BE2C (cell line): Measurements from ENCODE around the gene GFOD1.

Experiments
- DNase-seq: peaks from one replicate; pipeline ENCODE4 v3.0.0-alpha.2; 2020
- H3K27me3 ChIP-seq: fragments of 250-450 bp; sonication (Bioruptor Pico); 2 replicates; pipeline ENCODE4 v1.5.1; 2020; ENCODE audit warnings: mild to moderate bottlenecking
- H3K36me3 ChIP-seq: fragments of 250-450 bp; sonication (Bioruptor Pico); 2 replicates; pipeline ENCODE4 v1.5.1; 2020; ENCODE audit warnings: mild to moderate bottlenecking
- H3K4me1 ChIP-seq: fragments of 250-450 bp; sonication (Bioruptor Pico); 2 replicates; pipeline ENCODE4 v1.5.1; 2020
- H3K4me3 ChIP-seq: 2 replicates; pipeline ENCODE4 v1.5.1; 2011; ENCODE audit warnings: low read depth, low read length
- H3K9me3 ChIP-seq: fragments of 250-450 bp; sonication (Bioruptor Pico); 2 replicates; pipeline ENCODE4 v1.5.1; 2020
- TF ChIP-seq, protein P1 (sequence below): IDR thresholded peaks from 2 replicates; pipeline ENCODE4 v1.5.1; 2012; ENCODE audit warnings: mild to moderate bottlenecking, low read depth, low read length

GFOD1 gene

DNA sequence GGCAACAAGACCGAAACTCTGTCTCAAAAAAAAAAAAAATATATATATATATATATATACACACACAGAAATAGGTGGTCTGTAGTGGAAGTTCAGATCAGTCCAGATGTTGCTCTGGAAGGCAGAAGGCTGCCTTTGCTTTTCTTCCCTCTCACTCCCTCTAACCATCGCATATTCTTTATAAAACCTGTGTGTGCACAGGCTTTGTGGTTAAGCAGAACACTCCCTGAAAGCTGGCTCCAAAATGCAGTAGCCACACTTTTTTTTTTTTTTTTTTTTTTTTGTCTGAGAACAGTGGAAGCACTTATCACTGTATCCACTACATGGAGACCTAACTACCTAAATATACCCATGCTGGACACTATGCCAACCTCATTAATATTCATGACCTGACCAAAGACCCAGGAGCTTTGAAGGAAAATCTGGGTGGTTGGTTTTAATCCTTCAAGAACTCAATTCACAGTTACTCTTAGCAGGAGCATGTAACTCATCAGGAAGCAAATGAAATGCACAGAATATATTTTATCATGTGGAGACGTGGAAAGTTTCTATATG is 20.0 kb upstream of the GFOD1 start:
- no peak overlapping the region for H3K4me3 ChIP-seq
- no peak for DNase-seq
- no peaks in the 10 kb centered on the region for H3K27me3 ChIP-seq
- no peaks in the 10 kb centered on the region for H3K36me3 ChIP-seq
- TF ChIP-seq, protein P1, sequence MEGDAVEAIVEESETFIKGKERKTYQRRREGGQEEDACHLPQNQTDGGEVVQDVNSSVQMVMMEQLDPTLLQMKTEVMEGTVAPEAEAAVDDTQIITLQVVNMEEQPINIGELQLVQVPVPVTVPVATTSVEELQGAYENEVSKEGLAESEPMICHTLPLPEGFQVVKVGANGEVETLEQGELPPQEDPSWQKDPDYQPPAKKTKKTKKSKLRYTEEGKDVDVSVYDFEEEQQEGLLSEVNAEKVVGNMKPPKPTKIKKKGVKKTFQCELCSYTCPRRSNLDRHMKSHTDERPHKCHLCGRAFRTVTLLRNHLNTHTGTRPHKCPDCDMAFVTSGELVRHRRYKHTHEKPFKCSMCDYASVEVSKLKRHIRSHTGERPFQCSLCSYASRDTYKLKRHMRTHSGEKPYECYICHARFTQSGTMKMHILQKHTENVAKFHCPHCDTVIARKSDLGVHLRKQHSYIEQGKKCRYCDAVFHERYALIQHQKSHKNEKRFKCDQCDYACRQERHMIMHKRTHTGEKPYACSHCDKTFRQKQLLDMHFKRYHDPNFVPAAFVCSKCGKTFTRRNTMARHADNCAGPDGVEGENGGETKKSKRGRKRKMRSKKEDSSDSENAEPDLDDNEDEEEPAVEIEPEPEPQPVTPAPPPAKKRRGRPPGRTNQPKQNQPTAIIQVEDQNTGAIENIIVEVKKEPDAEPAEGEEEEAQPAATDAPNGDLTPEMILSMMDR, result no peak
- H3K4me1 ChIP-seq, result no peaks in the 10 kb centered on the region
- H3K9me3 ChIP-seq, result no peaks in the 10 kb centered on the region

DNA sequence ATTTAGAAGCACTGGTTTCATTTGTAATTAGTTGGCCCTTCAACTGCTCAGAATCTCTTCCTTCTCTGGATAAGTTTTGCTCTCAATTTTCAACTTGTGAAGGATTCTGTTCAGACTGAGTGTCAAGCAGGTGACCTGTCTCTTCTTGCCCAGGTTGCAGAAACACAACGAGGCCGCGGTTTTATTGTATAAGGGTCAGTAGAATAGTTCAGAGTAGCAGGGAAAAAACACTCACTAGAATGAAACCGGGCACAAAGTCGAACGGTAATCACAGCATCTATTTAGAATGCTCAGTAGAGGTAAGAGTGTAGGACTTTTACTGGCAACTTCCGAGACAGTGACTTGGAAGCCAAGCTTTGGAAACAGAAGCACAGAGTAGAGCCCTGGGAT is 17.9 kb upstream of the GFOD1 start:
- no peak for DNase-seq
- Histone ChIP-seq H3K27me3 (no peaks in the 10 kb centered on the region), H3K9me3 (no peaks in the 10 kb centered on the region), H3K4me3 (no peak overlapping the region), H3K36me3 (no peaks in the 10 kb centered on the region), H3K4me1 (no peaks in the 10 kb centered on the region)
- TF ChIP-seq, protein P1, result no peak

DNA sequence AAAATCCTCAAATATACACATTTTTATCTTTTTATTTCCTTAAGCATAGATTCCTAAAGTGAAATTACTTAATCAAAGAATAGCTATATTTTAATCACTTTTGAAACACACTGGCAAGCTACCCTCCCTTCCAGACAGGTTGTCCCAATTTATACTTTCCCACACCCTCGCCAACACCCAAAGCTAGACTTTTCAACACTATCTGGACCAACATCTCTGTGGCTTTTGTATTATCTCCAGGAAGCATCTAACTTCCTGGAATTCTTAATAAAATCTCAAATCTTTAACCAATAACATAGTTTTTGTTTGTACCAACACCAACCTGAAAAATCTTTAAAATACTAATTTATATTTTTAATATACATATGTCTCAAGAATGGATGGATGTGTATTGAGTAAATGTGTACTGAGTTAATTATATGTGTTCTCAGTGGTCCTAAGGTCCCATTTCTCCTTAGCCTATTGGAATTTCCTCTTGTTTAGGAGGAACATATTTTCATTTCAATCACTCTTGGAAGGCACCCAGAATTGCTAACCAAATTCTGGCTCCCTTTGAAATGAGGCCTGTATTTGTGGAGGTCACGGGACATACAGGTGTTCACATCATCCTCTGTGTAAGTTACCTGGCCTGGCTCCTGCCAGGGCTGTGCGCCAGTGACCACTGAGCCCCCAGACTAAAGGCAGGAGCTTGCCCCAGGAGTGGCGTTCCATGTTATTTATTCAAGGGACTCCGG is 17.4 kb upstream of the GFOD1 start:
- Histone ChIP-seq H3K27me3 (no peaks in the 10 kb centered on the region), H3K4me1 (no peaks in the 10 kb centered on the region), H3K4me3 (no peak overlapping the region), H3K9me3 (no peaks in the 10 kb centered on the region), H3K36me3 (no peaks in the 10 kb centered on the region)
- TF ChIP-seq, protein P1, result no peak
- no peak for DNase-seq

DNA sequence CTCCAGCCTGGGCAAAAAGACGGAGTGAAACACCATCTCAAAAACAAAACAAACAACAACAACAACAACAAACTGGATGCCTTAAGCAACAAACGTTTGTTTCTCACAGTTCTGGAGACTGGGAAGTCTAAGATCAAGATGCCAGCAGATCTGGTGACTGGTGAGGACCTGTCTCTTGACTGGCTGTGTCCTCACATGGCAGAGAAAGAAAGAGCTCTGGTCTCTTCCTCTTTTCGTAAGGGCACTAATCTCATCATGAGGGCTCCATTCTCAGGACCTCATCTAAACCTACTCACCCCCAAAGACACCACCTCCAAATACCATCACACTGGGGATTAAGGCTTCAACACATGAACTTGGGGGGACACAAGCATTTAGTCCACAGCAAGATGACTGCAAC is 13.5 kb upstream of the GFOD1 start:
- no peak for DNase-seq
- no peaks in the 10 kb centered on the region for H3K27me3 ChIP-seq
- TF ChIP-seq, protein P1, result no peak
- H3K36me3 ChIP-seq, result no peaks in the 10 kb centered on the region
- H3K4me3 ChIP-seq, result no peak overlapping the region
- H3K9me3 ChIP-seq, result no peaks in the 10 kb centered on the region
- H3K4me1 ChIP-seq, result no peaks in the 10 kb centered on the region

DNA sequence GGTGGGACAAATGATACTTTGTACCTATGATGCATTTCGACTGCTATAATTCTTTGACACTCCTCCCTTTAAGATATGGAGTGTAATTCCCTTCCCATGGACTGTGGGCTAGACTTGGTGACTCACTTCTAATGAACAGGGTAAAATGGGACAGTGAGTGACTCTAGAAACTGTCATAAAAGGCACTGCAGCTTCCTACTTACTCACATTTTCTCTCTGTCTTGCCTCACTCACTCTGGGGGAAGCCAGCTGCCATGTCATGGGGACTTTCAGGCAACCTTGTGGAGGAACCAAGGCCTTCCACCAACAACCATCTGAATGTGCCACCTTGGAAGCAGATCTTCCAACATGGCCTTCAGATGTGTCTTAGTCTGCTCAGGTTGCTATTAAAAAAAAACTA is 12.9 kb upstream of the GFOD1 start:
- H3K36me3 ChIP-seq, result no peaks in the 10 kb centered on the region
- TF ChIP-seq, protein P1, result no peak
- no peaks in the 10 kb centered on the region for H3K4me1 ChIP-seq
- no peak for DNase-seq
- no peak overlapping the region for H3K4me3 ChIP-seq
- no peaks in the 10 kb centered on the region for H3K27me3 ChIP-seq
- H3K9me3 ChIP-seq, result no peaks in the 10 kb centered on the region

DNA sequence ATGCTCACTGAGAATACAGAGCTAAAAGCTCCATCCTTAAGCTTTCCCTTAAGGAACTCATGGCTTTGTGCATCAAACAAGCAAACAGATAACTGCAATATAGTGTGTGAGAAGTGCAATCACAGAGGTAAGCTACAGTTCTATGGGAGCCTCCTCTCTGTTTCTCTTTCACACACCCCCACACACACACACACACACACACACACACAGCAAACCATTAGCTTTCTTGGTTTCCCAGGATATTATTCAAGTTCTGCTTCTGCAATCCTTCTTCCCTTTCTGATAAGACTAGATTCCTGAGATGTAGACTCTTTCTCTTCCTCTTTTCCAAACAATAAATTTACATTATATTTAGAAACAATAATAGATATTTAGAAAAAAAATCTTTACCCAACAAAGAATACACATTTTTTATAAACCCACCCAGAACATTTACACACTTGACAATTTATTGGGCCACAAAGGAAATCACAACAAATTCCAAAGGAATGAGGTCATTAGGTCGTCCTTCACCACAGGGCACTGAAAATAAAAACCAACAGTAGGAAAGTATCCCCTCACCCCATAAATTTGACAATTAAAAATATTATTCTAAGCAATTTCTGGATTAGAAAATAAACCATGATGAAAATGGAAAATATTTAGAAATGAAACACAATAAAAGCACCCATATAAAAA is 9.3 kb upstream of the GFOD1 start:
- H3K4me3 ChIP-seq, result no peak overlapping the region
- DNase-seq, result no peak
- H3K27me3 ChIP-seq, result no peaks in the 10 kb centered on the region
- H3K4me1 ChIP-seq, result no peaks in the 10 kb centered on the region
- no peaks in the 10 kb centered on the region for H3K36me3 ChIP-seq
- TF ChIP-seq, protein P1, result no peak
- no peaks in the 10 kb centered on the region for H3K9me3 ChIP-seq
